ENCODE results near the gene ELP1. TPM values are rescaled to one million over a fixed set of nuclear protein-coding genes. Genes with fewer than 3 reads are reported as not detected.

Gene ELP1
- total RNA-seq, 6 experiments from 2014 or later, result 10.4 to 20.6 (median 13.0) TPM

- DNase-seq, result no peak
- Histone ChIP-seq H3K27ac (no peak overlapping the region), H3K36me3 (no peaks in the 10 kb centered on the region), H3K27me3 (no peaks in the 10 kb centered on the region), H3K4me3 (no peak overlapping the region), H3K4me1 (no peaks in the 10 kb centered on the region), H3K9me3 (no peaks in the 10 kb centered on the region)
- WGBS (ENCODE audit: insufficient coverage, low coverage, low lambda C conversion rate, missing lambda C conversion rate), result 90% methylated on average over 4 of the region's 5 CpGs
- intact Hi-C loops (cut with DNase I), result no loop called here
- ATAC-seq, result no peak
- TF ChIP-seq POLR2A (IDR thresholded peaks at IDR 0.05), result no peak
- TF ChIP-seq CTCF (IDR thresholded peaks at IDR 0.05), result no peak
Observed at GRCh38 chr9:108836781-108837180, 97.1 kb downstream of the ELP1 start.

GRCh38 chr9:108836319-108836718 lies 97.6 kb downstream of the ELP1 start:
- TF ChIP-seq CTCF (IDR thresholded peaks at IDR 0.05) (no peak), POLR2A (IDR thresholded peaks at IDR 0.05) (no peak)
- WGBS (ENCODE audit: insufficient coverage, low coverage, low lambda C conversion rate, missing lambda C conversion rate), result 93% methylated on average over 8 of the region's 9 CpGs
- H3K4me1 ChIP-seq, result no peaks in the 10 kb centered on the region
- no peak overlapping the region for H3K27ac ChIP-seq
- no peaks in the 10 kb centered on the region for H3K9me3 ChIP-seq
- no peak for ATAC-seq
- no peaks in the 10 kb centered on the region for H3K36me3 ChIP-seq
- intact Hi-C loops (cut with DNase I), result no loop called here
- H3K27me3 ChIP-seq, result no peaks in the 10 kb centered on the region
- DNase-seq, result no peak
- H3K4me3 ChIP-seq, result no peak overlapping the region

GRCh38 chr9:108835831-108836230 lies 98.1 kb downstream of the ELP1 start:
- 62% methylated on average over 4 of the region's 7 CpGs for WGBS (ENCODE audit: insufficient coverage, low coverage, low lambda C conversion rate, missing lambda C conversion rate)
- no peak for ATAC-seq
- intact Hi-C loops (cut with DNase I), result no loop called here

GRCh38 chr9:108834959-108835665 lies 98.8 kb downstream of the ELP1 start:
- H3K27me3 ChIP-seq, result no peaks in the 10 kb centered on the region
- no peak for ATAC-seq
- WGBS (ENCODE audit: insufficient coverage, low coverage, low lambda C conversion rate, missing lambda C conversion rate), result 34% methylated on average over 4 of the region's 4 CpGs
- H3K4me3 ChIP-seq, result no peak overlapping the region
- TF ChIP-seq POLR2A (IDR thresholded peaks at IDR 0.05), result no peak
- no peak for TF ChIP-seq CTCF (IDR thresholded peaks at IDR 0.05)
- no peaks in the 10 kb centered on the region for H3K36me3 ChIP-seq
- intact Hi-C loops (cut with DNase I), result no loop called here
- no peaks in the 10 kb centered on the region for H3K9me3 ChIP-seq
- no peak for DNase-seq
- no peaks in the 10 kb centered on the region for H3K4me1 ChIP-seq
- no peak overlapping the region for H3K27ac ChIP-seq

More at GRCh38 chr9:108835831-108836230, 98.1 kb downstream of the ELP1 start:
- Histone ChIP-seq H3K27me3 (no peaks in the 10 kb centered on the region), H3K4me1 (no peaks in the 10 kb centered on the region), H3K36me3 (no peaks in the 10 kb centered on the region), H3K27ac (no peak overlapping the region), H3K9me3 (no peaks in the 10 kb centered on the region), H3K4me3 (no peak overlapping the region)
- DNase-seq, result no peak
- TF ChIP-seq POLR2A (IDR thresholded peaks at IDR 0.05) (no peak), CTCF (IDR thresholded peaks at IDR 0.05) (no peak)
